Measurements from ENCODE around the gene IDH3B. TPM values are rescaled to one million over a fixed set of nuclear protein-coding genes. Genes with fewer than 3 reads are reported as not detected.
A peak's percentile ranks its signal among the peaks of the same experiment; 100 is the strongest.

The IDH3B gene
- total and polyA plus RNA-seq, 2 of the 13 experiments (the other 11 are each of a cell fraction or from before 2014, with no cell fraction given), result 215 to 254 TPM

DNA sequence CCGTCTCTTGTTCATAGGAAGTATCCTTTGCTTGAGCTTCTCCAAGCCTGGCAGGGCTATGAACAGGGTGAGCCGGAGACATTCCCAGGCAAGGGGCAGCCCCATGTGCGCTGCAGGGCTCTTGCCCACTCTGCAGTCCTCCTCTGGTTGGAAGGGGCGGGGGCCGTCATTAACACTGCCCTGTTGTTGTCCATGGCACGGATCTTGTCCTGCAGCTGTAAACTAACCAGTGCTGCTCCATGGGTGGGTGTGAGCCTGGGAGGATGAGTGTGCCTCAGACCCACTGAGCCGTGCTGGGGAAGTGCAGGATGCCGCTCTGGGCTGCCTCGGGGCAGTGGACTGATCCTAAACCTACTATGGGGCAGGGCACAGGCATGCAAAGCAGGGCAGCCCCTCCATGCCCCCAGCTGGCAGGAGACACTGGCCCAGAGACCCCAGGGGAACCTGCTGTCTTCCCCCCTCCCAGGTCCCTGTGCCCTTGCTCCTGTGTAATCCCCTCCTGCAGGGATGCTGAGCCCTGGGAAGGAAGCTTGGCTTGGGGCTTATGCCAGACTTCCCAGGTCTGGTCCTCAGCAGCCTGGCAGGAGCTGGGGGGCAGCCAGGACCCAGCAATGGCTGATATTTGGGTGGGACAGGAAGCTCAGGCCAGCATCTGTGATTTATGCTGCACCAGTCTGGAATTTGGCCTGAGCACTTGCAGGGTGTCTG lies 37.1 kb upstream of the IDH3B start:
- no peak overlapping the region for H2AFZ ChIP-seq (ENCODE audit: low read length)
- H3K4me2 ChIP-seq (ENCODE audit: low read depth, low read length), result no peak overlapping the region
- ChIA-PET CTCF (ENCODE audit: low intra/inter-chr PET ratio, low total read pairs) (no interaction called here), POLR2A (no interaction called here)
- ATAC-seq (peak; percentile 14; the same call in 2 of the 3 replicates), DNase-seq (ENCODE audit: low spot score) (no peak), FAIRE-seq (no peak)
- H3K36me3 ChIP-seq (replicated peaks in 1 of 2; ENCODE audit: control insufficient read depth in 1 of 2, insufficient read depth in 2 of 2, low read length in 2 of 2), result no peaks in the 10 kb centered on the region
- H3K4me3 ChIP-seq (replicated peaks in 1 of 3; ENCODE audit: insufficient read depth in 1 of 3, low read depth in 2 of 3, low read length in 3 of 3), result no peak overlapping the region
- intact Hi-C loops (cut with micrococcal nuclease; ENCODE audit: unreplicated experiment), result no loop called here
- no TSS peak for BruUV-seq (replicated peaks)
- H3K79me2 ChIP-seq (ENCODE audit: insufficient read depth, low read length), result no peaks in the 10 kb centered on the region
- TF ChIP-seq DZIP1 (CRISPR knock-in tag; IDR thresholded peaks at IDR 0.05) (0 out of 2 replicates have a peak, but pooled peaks have one; percentile 60), SMAD1 (CRISPR knock-in tag; IDR thresholded peaks at IDR 0.05; ENCODE audit: borderline replicate concordance, low read depth) (no peak), XRCC5 (optimal IDR thresholded peaks at IDR 0.05; ENCODE audit: low read length) (no peak), MEIS2 (CRISPR knock-in tag; IDR thresholded peaks at IDR 0.05) (no peak), AGO1 (IDR thresholded peaks at IDR 0.05; ENCODE audit: low read depth, low read length, poor library complexity, severe bottlenecking) (peak; percentile 28), WIZ (CRISPR knock-in tag; IDR thresholded peaks at IDR 0.05) (no peak)
- TF ChIP-seq, protein P1, sequence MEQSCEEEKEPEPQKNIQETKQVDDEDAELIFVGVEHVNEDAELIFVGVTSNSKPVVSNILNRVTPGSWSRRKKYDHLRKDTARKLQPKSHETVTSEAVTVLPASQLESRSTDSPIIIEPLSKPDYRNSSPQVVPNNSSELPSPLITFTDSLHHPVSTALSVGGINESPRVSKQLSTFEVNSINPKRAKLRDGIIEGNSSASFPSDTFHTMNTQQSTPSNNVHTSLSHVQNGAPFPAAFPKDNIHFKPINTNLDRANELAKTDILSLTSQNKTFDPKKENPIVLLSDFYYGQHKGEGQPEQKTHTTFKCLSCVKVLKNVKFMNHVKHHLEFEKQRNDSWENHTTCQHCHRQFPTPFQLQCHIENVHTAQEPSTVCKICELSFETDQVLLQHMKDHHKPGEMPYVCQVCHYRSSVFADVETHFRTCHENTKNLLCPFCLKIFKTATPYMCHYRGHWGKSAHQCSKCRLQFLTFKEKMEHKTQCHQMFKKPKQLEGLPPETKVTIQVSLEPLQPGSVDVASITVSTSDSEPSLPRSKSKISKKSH (CRISPR knock-in tag; IDR thresholded peaks at IDR 0.05; ENCODE audit: borderline replicate concordance), result peak; percentile 50; the same call in 1 of the 2 replicates
- TF ChIP-seq, protein P2, sequence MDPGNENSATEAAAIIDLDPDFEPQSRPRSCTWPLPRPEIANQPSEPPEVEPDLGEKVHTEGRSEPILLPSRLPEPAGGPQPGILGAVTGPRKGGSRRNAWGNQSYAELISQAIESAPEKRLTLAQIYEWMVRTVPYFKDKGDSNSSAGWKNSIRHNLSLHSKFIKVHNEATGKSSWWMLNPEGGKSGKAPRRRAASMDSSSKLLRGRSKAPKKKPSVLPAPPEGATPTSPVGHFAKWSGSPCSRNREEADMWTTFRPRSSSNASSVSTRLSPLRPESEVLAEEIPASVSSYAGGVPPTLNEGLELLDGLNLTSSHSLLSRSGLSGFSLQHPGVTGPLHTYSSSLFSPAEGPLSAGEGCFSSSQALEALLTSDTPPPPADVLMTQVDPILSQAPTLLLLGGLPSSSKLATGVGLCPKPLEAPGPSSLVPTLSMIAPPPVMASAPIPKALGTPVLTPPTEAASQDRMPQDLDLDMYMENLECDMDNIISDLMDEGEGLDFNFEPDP (CRISPR knock-in tag; conservative IDR thresholded peaks at IDR 0.05), result no peak
- H4K20me1 ChIP-seq (ENCODE audit: insufficient read depth, low read length), result peaks cover 4% of the 10 kb centered on the region; the same call in 1 of the 2 replicates
- no peak overlapping the region for H3K27ac ChIP-seq (ENCODE audit: extremely low read length, insufficient read depth, low read length)
- no peaks in the 10 kb centered on the region for H3K9me3 ChIP-seq (ENCODE audit: low read length)
- H3K4me1 ChIP-seq (ENCODE audit: insufficient read depth, low read length), result peaks cover 20% of the 10 kb centered on the region; the same call in 1 of the 2 replicates
- in situ Hi-C loops (cut with HindIII; ENCODE audit: extremely low pct_ligation_motif_present, low pct_unique_long_range_greater_than_20kb), result no loop called here
- H3K27me3 ChIP-seq (ENCODE audit: control insufficient read depth in 1 of 2, insufficient read depth in 2 of 2, low read length in 2 of 2), result peaks cover 29 to 82% of the 10 kb centered on the region in 2 experiments
- H3K9ac ChIP-seq (ENCODE audit: insufficient read depth, low read depth, low read length), result no peak overlapping the region
- 28% methylated on average over 9 of the region's 9 CpGs for WGBS (ENCODE audit: low lambda C conversion rate)

All from HepG2 (cell line).